K562 (cell line): ENCODE measurements around the gene SERPINH1. TPM values are rescaled to one million over a fixed set of nuclear protein-coding genes. Genes with fewer than 3 reads are reported as not detected.

Source experiments
- ELF2 ChIP-seq: fragments of 250-450 bp; sonication (Bioruptor Pico); IDR thresholded peaks from 2 replicates; pipeline ENCODE4 v1.5.0; 2021; ENCODE audit warnings: mild to moderate bottlenecking
- HES1 ChIP-seq: fragments of 450-650 bp; IDR thresholded peaks from 2 replicates; pipeline ENCODE4 v1.6.1; 2016; ENCODE audit warnings: low read depth, mild to moderate bottlenecking, moderate library complexity
- HINFP ChIP-seq: fragments of 450-650 bp; conservative IDR thresholded peaks from 2 replicates; pipeline ENCODE4 v1.6.1; 2016; ENCODE audit warnings: missing genetic modification characterization, low read depth, mild to moderate bottlenecking, control low read depth, missing compliant biosample characterization
- IRF1 ChIP-seq: sonication (generic); formaldehyde crosslinking; IDR thresholded peaks from 2 replicates; pipeline ENCODE4 v1.8.0; 2022; ENCODE audit warnings: missing genetic modification reagents, mild to moderate bottlenecking, borderline replicate concordance
- KAT8 ChIP-seq: fragments of 450-650 bp; IDR thresholded peaks from 2 replicates; pipeline ENCODE4 v1.6.1; 2016; ENCODE audit warnings: low read depth, mild to moderate bottlenecking
- KDM5B ChIP-seq: fragments of 200-600 bp; sonication (generic); IDR thresholded peaks from 2 replicates; pipeline ENCODE4 v1.6.1; 2012; ENCODE audit warnings: low read depth, mild to moderate bottlenecking, moderate library complexity, low read length, control low read depth, inconsistent platforms; ENCODE audit not compliant: insufficient replicate concordance
- LEF1 ChIP-seq: fragments of 450-650 bp; IDR thresholded peaks from 2 replicates; pipeline ENCODE4 v1.6.1; 2016; ENCODE audit warnings: mild to moderate bottlenecking
- MCM3 ChIP-seq: fragments of 450-650 bp; IDR thresholded peaks from 2 replicates; pipeline ENCODE4 v1.6.1; 2016
- MNT ChIP-seq, 2 experiments: fragments of 450-650 bp; conservative IDR thresholded peaks; 2 replicates each; pipeline ENCODE4 v1.6.1; 2017; ENCODE audit warnings: mild to moderate bottlenecking in 2 of 2, moderate library complexity in 2 of 2
- NCOR1 ChIP-seq: fragments of 450-650 bp; IDR thresholded peaks from 2 replicates; pipeline ENCODE4 v1.6.1; 2016; ENCODE audit warnings: mild to moderate bottlenecking, moderate library complexity
- SIN3B ChIP-seq: fragments of 450-650 bp; IDR thresholded peaks from 2 replicates; pipeline ENCODE4 v1.6.1; 2017; ENCODE audit warnings: low read depth, mild to moderate bottlenecking, moderate library complexity
- ZBTB34 ChIP-seq: fragments of 250-450 bp; sonication (Bioruptor Pico); IDR thresholded peaks from 2 replicates; pipeline ENCODE4 v1.8.0; 2021; ENCODE audit warnings: mild to moderate bottlenecking, moderate library complexity
- ZNF12 ChIP-seq: sonication (generic); formaldehyde crosslinking; IDR thresholded peaks from 2 replicates; pipeline ENCODE4 v1.4.0; 2020; ENCODE audit warnings: mild to moderate bottlenecking, missing genetic modification reagents
- ZNF174 ChIP-seq: fragments of 250-450 bp; sonication (Bioruptor Pico); IDR thresholded peaks from 2 replicates; pipeline ENCODE4 v1.4.0; 2020; ENCODE audit warnings: mild to moderate bottlenecking
- ZNF224 ChIP-seq: sonication (generic); formaldehyde crosslinking; IDR thresholded peaks from 2 replicates; pipeline ENCODE4 v1.8.0; 2022; ENCODE audit warnings: mild to moderate bottlenecking, missing genetic modification reagents
- polyA plus RNA-seq, 8 experiments: library from polyadenylated mRNA; depleted of rRNA in 4 of 8; stranded (reverse) in 5 of 8; unstranded in 3 of 8; fragments of >200 nt; fragmentation: Nextera tagmentation in 2 of 8; fragmentation: Illumina TruSeq in 1 of 8; extraction: Ambion mirVana in 2 of 8; extraction: Trizol in 1 of 8; gene quantifications; 2 replicates each; pipeline versions ENCODE4 v1.2.1 to v1.2.3, GENCODE V29; 2011 to 2014; ENCODE audit warnings: inconsistent platforms in 1 of 8, missing spikeins in 1 of 8
- total RNA-seq, 7 experiments: library from RNA; depleted of rRNA in 6 of 7; stranded (reverse); fragments of >200 nt in 6 of 7; fragmentation: Illumina TruSeq in 2 of 7; extraction: Trizol in 2 of 7; gene quantifications; 2 replicates each; pipeline versions ENCODE4 v1.2.1 to v1.2.3, GENCODE V29; 2011 to 2021; ENCODE audit warnings: low replicate concordance in 1 of 7
- TF ChIP-seq, protein P1 (sequence below): fragments of 250-450 bp; sonication (Bioruptor Pico); IDR thresholded peaks from 2 replicates; pipeline ENCODE4 v1.4.0; 2020

The SERPINH1 gene
- total and polyA plus RNA-seq, 9 of the 15 experiments (the other 6 are each of a cell fraction or from before 2014, with no cell fraction given), result 2.8 to 106 (median 67.9) TPM

DNA sequence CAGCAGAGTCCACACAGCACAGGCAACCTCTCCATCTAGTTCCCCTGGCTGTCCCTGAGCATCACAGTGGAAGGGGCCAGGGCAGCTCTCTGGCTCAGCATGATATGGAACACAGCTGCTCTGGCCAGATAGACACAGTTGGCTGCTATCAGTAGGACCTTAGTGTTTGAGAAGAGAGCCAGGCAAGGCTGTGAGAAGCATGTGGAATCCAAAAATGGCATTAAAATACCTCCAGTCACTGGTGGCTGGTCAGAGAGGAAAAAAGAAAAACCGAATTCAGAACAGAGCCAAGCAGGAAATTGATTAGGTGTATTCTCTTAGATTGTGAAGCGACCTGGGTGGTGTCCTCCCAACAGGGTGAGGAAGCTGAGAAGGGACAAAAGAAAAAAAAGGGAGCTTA is 27.9 kb downstream of the SERPINH1 start (continued):
- TF ChIP-seq MCM3 (no peak), ZNF224 (CRISPR knock-in tag) (no peak), ZNF174 (no peak), ZNF12 (CRISPR knock-in tag) (no peak), HINFP (tag) (no peak), KAT8 (no peak), IRF1 (CRISPR knock-in tag) (no peak), LEF1 (peak; percentile 98), KDM5B (no peak), HES1 (no peak; the same call in 1 of the 2 replicates), NCOR1 (peak; percentile 98), ZBTB34 (CRISPR knock-in tag) (no peak), MNT (conservative IDR thresholded peaks at IDR 0.05) (peak in 1 of 2 experiments; percentile 58; a peak in 1 of 4 replicates), SIN3B (no peak), ELF2 (no peak)
- TF ChIP-seq, protein P1, sequence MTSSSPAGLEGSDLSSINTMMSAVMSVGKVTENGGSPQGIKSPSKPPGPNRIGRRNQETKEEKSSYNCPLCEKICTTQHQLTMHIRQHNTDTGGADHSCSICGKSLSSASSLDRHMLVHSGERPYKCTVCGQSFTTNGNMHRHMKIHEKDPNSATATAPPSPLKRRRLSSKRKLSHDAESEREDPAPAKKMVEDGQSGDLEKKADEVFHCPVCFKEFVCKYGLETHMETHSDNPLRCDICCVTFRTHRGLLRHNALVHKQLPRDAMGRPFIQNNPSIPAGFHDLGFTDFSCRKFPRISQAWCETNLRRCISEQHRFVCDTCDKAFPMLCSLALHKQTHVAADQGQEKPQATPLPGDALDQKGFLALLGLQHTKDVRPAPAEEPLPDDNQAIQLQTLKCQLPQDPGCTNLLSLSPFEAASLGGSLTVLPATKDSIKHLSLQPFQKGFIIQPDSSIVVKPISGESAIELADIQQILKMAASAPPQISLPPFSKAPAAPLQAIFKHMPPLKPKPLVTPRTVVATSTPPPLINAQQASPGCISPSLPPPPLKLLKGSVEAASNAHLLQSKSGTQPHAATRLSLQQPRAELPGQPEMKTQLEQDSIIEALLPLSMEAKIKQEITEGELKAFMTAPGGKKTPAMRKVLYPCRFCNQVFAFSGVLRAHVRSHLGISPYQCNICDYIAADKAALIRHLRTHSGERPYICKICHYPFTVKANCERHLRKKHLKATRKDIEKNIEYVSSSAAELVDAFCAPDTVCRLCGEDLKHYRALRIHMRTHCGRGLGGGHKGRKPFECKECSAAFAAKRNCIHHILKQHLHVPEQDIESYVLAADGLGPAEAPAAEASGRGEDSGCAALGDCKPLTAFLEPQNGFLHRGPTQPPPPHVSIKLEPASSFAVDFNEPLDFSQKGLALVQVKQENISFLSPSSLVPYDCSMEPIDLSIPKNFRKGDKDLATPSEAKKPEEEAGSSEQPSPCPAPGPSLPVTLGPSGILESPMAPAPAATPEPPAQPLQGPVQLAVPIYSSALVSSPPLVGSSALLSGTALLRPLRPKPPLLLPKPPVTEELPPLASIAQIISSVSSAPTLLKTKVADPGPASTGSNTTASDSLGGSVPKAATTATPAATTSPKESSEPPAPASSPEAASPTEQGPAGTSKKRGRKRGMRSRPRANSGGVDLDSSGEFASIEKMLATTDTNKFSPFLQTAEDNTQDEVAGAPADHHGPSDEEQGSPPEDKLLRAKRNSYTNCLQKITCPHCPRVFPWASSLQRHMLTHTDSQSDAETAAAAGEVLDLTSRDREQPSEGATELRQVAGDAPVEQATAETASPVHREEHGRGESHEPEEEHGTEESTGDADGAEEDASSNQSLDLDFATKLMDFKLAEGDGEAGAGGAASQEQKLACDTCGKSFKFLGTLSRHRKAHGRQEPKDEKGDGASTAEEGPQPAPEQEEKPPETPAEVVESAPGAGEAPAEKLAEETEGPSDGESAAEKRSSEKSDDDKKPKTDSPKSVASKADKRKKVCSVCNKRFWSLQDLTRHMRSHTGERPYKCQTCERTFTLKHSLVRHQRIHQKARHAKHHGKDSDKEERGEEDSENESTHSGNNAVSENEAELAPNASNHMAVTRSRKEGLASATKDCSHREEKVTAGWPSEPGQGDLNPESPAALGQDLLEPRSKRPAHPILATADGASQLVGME (CRISPR knock-in tag), result no peak
